GM12875 (cell line): ENCODE measurements around the gene EXD3.

ENCODE experiments used
- H3K4me3 ChIP-seq: one replicate; pipeline ENCODE4 v1.5.1; 2011; ENCODE audit warnings: low read depth, low read length, control low read depth
- CTCF ChIP-seq: IDR thresholded peaks from 2 replicates; pipeline ENCODE4 v1.5.1; 2011; ENCODE audit warnings: low read depth, mild to moderate bottlenecking, control low read depth, inconsistent platforms, low read length, moderate library complexity, borderline replicate concordance; ENCODE audit not compliant: insufficient read depth

Gene EXD3

GRCh38 chr9:137465000-137465719 is 42.2 kb upstream of the EXD3 start:
- no peak overlapping the region for H3K4me3 ChIP-seq
- TF ChIP-seq CTCF, result no peak

- TF ChIP-seq CTCF, result no peak
- H3K4me3 ChIP-seq, result no peak overlapping the region
Observed at GRCh38 chr9:137464291-137464999, 41.5 kb upstream of the EXD3 start.

GRCh38 chr9:137463931-137464290 is 40.9 kb upstream of the EXD3 start:
- no peak overlapping the region for H3K4me3 ChIP-seq

GRCh38 chr9:137462986-137463930 is 40.3 kb upstream of the EXD3 start:
- no peak overlapping the region for H3K4me3 ChIP-seq
- TF ChIP-seq CTCF, result no peak

More at GRCh38 chr9:137463931-137464290, 40.9 kb upstream of the EXD3 start:
- no peak for TF ChIP-seq CTCF

GRCh38 chr9:137462396-137462985 is 39.5 kb upstream of the EXD3 start:
- no peak for TF ChIP-seq CTCF
- H3K4me3 ChIP-seq, result no peak overlapping the region

GRCh38 chr9:137461663-137462395 is 38.9 kb upstream of the EXD3 start:
- TF ChIP-seq CTCF, result 0 out of 2 replicates have a peak, but pooled peaks have one; percentile 10
- peak overlapping the region; percentile 29 for H3K4me3 ChIP-seq
